ENCODE results near the gene ANKRD23. TPM values are rescaled to one million over a fixed set of nuclear protein-coding genes. Genes with fewer than 3 reads are reported as not detected.

Gene ANKRD23
- total and polyA plus RNA-seq, 2 of the 13 experiments (the other 11 are each of a cell fraction or from before 2014, with no cell fraction given) = 1.5 to 1.6 TPM

GRCh38 chr2:96816127-96816835 lies 27.5 kb downstream of the ANKRD23 start, which contains the start of gene CNNM3 (continued):
- 0 out of 2 replicates have a peak, but pooled peaks have one; percentile 42 for TF ChIP-seq IKZF5 (CRISPR knock-in tag; IDR thresholded peaks at IDR 0.05)
- peak; percentile 96 for TF ChIP-seq ATF7-NPFF (CRISPR knock-in tag; IDR thresholded peaks at IDR 0.05; ENCODE audit: low read depth)
- TF ChIP-seq ZSCAN22 (CRISPR knock-in tag; IDR thresholded peaks at IDR 0.05) = peak; percentile 76; the same call in 1 of the 2 replicates
- TF ChIP-seq BORCS8-MEF2B (CRISPR knock-in tag; IDR thresholded peaks at IDR 0.05) = 0 out of 2 replicates have a peak, but pooled peaks have one; percentile 62
- 0 out of 2 replicates have a peak, but pooled peaks have one; percentile 21 for TF ChIP-seq ZNF530 (CRISPR knock-in tag; IDR thresholded peaks at IDR 0.05; ENCODE audit: low read depth)
- TF ChIP-seq LCORL (IDR thresholded peaks at IDR 0.05) = no peak
- no peak for TF ChIP-seq LCORL (CRISPR knock-in tag; IDR thresholded peaks at IDR 0.05)
- TF ChIP-seq FOXA1 (IDR thresholded peaks at IDR 0.05) = no peak
- peak; percentile 77 for TF ChIP-seq FOXA1 (CRISPR knock-in tag; IDR thresholded peaks at IDR 0.05)
- TF ChIP-seq ATRX (CRISPR knock-in tag; IDR thresholded peaks at IDR 0.05; ENCODE audit: borderline replicate concordance) = no peak
- no peak for TF ChIP-seq ZBTB1 (CRISPR knock-in tag; IDR thresholded peaks at IDR 0.05; ENCODE audit: borderline replicate concordance)
- no peak; the same call in 1 of the 2 replicates for TF ChIP-seq ZNF746 (CRISPR knock-in tag; IDR thresholded peaks at IDR 0.05)
- TF ChIP-seq TBX2 (CRISPR knock-in tag; IDR thresholded peaks at IDR 0.05; ENCODE audit: borderline replicate concordance) = peak; percentile 90
- TF ChIP-seq BCL6 (CRISPR knock-in tag; IDR thresholded peaks at IDR 0.05) = peak; percentile 22; the same call in 1 of the 2 replicates
- TF ChIP-seq MAFF (IDR thresholded peaks at IDR 0.05; ENCODE audit: low read depth, low read length) = no peak
- peak; percentile 78 for TF ChIP-seq PHF21A (CRISPR knock-in tag; IDR thresholded peaks at IDR 0.05)
- 0 out of 2 replicates have a peak, but pooled peaks have one; percentile 91 for TF ChIP-seq ZNF713 (CRISPR knock-in tag; IDR thresholded peaks at IDR 0.05)
- TF ChIP-seq ZNF605 (CRISPR knock-in tag; IDR thresholded peaks at IDR 0.05) = no peak
- no peak for TF ChIP-seq NFATC3 (CRISPR knock-in tag; IDR thresholded peaks at IDR 0.05)
- TF ChIP-seq ISL2 (CRISPR knock-in tag; IDR thresholded peaks at IDR 0.05) = no peak
- peak; percentile 49 for TF ChIP-seq ZNF407 (CRISPR knock-in tag; IDR thresholded peaks at IDR 0.05; ENCODE audit: not compliant biosample characterization)
- TF ChIP-seq ZFP37 (CRISPR knock-in tag; IDR thresholded peaks at IDR 0.05; ENCODE audit: borderline replicate concordance) = 0 out of 2 replicates have a peak, but pooled peaks have one; percentile 35

All from HepG2 (cell line).